ENCODE results near the gene CTBP1.
A peak's percentile ranks its signal among the peaks of the same experiment; 100 is the strongest.
"Not testable (repeated sequence)": the region's sequence is repeated elsewhere in the genome, so short reads cannot be mapped to it uniquely, and the experiment has no call there.

The CTBP1 gene

DNA sequence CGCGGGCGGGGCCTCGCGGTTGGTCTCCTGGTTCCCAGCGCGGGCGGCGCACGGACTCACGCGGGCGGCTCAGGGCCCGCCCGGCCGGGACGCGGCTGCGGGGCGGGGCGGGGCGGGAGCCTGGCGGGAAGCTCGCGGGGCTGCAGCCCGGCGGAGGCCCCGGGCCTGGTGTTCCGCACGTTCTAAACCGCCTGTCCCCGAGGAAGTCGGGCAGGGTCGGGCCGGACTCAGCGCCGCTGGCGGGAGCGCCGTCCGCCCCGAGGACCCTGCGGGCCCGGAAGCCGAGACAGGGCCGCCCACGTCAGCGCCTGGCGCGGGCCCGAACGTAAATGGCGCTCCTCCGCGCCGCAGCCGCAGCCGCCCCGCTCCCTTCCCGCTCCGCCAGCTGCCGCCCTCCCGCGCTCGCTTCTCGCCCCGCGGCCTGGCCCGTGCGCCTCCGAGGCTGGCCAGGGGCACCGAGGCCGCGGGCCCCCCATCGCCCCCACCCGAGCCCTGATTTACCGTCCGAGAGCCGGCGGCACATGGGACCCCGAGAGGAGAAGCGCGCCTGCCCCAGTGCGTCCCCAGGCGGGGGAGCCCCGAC, 309 bp upstream of the CTBP1 start:
- DNase-seq = peak; percentile 59

DNA sequence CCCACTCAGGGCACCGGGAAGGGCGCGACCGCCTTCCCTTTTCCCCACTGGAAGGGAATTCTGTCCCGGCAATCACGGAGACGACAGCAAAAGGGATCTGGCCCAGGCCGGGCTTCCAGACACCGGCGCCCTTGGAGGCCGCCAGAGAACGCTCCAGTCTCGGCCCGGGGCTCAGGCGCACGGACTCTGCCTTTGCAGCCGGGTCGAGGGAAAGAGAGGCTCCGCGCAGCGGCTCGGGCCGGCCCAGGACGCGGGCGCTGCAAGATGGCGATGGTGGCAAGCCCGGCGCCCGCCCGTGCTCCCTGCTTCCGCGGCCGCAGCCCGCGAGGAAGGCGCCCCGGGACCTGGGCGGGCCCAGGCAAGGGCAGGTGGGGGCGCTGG, 1.1 kb downstream of the CTBP1 start:
- no peak for DNase-seq

DNA sequence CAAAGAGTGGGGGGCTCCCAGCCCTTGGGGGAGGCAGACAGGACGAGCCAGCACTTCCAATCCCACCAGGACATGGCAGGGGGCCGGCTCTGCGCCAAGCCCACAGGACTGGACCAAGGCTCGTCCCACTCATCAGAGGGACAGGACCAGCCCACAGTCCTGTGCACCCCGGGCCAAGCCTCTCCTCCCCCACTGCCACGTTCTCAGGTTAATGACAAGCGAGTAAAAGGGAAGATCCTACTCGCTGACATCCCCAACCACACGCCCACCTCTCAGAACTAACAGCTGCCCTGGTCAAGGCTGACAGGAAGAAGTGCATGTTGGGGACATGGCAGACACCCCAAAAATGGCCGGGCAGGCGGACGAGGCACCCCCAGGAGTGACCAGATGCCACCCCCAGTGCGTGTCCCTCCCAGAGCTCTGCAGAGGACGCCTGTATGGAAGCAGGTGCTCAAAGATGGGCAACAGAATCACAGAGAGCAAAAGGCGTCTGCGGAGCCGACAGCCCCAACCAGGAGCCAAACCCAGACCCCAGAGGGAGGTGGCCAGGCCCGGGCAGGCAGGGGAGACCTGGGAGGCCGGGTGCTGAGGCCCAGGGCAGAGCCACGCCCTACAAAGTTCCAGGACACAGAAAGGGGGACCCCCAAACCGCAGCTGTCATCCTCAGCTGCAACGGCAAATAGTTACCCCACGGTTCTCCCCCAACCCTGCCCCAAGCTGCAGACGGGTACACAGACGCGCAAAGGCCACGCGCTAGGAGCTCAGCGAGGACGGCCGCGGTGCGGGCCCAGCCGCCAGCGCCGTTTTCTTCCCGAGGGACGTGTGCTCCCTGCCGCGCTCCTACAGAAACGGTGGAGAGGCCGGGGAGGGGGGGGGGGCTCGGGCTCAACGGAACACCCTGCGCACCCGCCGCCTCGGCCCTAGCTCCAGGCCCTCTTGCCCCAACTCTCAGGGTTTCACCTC, 1.7 kb downstream of the CTBP1 start:
- DNase-seq = no peak

GRCh38 chr4:1246111-1246881, 2.6 kb downstream of the CTBP1 start:
- DNase-seq = no peak

DNA sequence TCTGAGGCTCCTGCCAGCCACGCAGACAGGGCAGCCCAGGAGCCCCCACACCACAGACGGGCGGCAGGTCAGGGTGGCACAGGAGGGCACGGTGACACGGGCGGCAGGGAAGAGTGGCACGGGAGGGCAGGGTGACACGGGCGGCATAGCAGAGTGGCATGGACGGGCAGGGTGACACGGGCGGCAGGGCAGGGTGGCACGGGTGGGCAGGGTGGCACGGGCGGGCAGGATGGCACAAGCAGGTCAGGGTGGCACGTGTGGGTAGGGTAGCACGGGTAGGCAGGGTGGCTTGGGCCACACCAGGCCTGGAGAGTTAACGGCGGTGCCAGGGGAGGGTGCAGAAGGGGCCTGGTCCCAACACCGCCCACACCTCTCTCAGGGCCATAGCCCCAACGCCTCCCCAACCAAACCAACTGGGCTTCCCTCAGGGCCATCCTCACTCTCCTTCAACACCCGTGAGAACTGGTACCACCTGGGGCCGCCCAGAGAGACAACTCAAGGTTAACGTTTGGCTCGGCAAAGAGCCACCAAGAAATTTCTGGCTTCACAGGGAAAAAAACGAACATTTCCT, 3.4 kb downstream of the CTBP1 start:
- DNase-seq = no peak

DNA sequence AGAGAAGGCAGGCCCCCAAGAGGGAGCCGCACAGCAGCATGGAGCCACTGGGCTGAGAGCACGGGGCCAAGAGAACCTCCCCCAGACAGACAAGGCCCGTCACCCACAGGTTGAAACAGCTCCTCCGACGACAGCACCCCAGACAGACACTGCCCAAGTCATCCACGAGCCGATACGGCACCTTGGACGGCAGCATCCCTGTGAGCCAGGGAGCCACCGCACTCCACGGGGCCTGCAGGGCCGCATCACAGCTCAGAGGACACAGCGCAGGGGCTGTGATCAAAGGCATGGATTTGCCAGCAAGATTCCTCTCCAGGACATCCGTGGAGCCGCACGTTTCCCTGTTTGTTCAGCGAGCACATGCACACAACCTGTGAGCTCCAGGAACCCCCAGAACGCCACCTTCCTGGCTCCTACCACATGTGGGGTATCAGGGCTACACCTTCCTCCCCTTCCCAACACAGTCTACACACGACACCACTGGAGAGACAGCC, 3.9 kb downstream of the CTBP1 start:
- no peak for DNase-seq

GRCh38 chr4:1244081-1244977, 4.6 kb downstream of the CTBP1 start:
- DNase-seq = no peak

DNA sequence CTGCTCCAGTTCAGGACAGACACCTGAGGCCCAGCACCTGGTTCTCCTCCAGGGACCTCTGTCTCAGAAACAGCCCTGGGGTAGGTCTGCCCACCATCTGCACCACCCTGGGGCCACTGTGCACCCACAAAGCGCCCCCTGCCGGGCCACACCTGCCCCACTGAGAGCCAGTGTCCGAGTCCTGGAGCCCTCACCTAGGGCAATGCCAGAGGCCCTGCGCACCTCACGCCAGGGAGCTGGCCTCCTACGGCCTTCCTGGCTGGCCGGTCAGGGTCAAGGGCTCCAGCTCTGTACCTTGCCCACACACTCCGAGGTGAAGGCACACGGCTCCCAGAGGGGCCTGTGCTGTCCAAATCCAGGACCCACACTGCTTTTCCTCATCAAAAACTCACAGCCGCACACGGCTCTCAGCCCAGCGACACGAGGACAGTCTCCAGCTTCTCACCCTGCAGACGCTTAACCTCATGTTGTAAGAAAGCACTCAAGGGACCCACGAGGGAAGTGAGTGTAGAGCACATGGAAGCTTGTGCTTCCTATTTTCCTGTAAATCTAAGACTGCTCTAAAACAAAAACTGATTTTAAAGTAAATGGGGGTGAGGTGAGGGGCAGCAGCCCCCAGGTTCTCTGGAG, 5.4 kb downstream of the CTBP1 start:
- no peak for DNase-seq

DNA sequence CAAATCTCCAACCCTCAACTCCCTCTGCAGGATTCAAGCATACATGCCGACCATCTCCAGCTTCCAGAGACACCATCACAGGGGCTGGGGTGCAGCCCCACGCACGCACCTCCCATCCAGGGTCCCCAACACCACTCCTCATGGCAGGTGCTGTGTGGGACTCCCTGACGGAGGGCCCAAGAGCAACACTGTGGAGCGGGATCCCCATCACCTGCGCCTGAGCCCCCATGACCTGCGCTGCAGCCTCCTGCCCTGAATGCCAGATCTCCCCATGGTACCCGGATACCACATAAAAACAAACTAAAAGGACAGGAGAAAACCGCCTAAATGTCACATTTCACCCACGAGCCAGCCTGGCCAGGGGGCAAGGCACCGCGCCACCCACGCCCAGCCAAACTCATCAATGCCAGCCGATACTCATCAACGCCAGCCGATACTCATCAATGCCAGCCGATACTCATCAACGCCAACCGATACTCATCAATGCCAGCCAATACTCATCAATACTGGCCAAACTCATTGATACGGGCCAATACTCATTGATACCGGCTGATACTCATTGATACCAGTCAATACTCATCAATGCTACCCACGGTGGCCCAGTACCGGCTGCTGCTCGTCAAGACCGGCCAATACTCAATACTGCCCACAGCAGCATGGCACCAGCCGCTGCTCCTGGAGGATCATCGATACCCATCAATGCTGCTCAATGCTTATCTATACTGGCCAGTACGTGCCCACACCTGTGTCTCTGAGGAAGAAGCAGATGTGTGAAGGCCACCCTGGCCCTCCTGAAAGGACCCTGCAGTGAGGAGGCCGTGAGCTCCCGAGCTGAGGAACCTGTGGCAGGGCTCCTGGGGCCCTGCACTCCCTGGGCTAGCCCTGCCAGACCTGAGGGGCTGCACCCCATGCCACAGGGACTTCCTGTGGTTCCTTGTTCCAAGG, 6.2 kb downstream of the CTBP1 start:
- no peak for DNase-seq

DNA sequence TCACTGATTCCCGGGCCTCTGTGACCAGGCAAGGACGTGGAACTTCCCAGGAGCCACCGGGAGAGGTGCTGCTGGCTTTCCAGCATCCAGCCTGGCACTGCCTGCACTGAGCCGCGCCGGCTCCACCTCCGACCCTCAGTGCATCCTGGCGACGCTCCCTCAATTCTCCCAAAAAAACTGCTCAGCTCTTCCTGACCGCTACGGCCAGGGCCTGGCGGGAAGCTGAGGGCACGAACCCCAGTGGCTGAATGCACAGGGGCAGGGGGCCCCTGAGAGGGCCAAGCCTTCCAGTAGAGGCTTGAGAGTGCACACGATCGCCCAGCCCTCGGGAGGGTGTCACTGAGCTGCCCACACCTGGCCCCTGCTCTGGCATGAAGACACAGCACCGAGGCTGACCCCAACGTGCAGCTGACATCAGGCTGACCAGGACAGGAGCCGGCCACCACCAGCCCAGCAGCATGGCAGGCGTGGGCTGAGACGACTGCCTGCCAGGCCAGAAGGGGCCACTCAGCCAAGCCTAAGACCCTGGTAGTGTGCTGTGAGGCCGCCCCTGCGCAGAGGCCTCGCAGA, 6.9 kb downstream of the CTBP1 start:
- no peak for DNase-seq

DNA sequence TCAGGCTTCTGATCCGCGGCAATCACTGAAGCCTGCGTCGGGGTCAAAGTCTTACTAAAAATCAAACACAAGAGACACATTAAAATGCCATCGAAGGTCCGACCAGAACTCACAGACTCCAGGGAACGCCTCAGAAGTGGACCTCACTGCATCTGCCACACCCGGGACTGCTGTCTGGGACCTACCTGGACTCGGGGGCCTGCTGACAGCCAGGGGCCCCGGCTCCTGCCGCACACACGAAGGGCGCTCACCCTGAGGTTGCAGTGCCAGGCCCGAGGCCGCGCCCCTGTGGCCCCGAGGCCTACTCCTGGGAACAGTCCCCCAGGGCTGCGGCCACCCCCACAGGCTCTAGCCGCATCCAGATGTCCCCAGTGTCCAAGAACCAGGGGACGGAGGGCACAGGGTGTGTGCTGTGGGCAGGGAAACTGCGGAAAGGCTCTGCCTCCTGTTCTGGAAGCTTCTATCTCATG, 7.4 kb downstream of the CTBP1 start:
- DNase-seq = no peak

DNA sequence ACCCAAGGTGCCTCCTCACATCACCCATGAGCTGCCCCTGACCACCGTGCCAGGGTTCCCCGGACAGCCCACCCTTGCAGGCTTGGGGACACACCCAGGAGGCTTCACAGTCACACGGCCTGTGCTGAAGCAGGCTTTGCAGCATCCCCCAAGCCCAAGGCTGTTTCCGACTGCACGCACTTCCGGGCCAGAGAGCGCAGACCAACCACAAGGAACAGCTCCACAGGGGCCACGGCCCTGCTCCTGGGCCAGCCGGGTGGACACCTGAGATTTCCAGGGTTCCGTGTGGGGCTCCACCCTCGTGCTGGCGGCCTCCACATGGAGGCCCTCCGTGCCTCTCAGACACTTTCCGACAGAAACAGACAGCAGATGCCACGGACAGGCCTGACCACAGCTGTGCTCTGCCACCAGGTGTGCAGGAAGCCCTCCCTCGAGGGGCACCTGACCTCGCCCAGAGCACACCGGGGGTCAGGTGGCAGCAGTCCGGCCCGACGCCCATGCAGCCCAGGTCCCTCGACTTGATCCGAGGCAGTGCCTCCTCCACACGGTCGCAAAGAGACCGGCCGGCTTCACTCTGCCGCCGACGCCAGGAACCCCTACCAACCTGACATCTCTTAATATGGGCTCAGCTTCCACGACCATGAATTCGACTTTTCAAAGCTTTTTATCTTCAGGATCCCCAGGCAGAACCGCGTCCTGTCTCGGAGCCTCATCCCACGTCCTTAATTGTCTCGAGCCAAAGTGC, 8.0 kb downstream of the CTBP1 start:
- no peak for DNase-seq

DNA sequence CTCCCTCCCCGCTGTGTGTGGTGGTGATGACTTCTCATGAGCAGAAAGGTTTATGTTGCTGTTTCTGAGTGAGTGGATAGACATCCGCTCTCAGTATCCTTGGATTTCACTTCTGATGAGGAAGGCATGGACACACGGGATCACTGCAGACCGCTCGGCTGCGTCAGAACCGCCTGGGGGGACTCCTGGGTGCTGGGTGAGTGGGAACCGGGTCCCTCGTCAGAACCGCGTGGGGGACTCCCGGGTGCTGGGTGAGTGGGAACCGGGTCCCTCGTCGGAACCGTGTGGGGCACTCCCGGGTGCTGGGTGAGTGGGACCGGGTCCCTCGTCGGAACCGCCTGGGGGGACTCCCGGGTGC, 9.0 kb downstream of the CTBP1 start:
- no peak for DNase-seq

DNA sequence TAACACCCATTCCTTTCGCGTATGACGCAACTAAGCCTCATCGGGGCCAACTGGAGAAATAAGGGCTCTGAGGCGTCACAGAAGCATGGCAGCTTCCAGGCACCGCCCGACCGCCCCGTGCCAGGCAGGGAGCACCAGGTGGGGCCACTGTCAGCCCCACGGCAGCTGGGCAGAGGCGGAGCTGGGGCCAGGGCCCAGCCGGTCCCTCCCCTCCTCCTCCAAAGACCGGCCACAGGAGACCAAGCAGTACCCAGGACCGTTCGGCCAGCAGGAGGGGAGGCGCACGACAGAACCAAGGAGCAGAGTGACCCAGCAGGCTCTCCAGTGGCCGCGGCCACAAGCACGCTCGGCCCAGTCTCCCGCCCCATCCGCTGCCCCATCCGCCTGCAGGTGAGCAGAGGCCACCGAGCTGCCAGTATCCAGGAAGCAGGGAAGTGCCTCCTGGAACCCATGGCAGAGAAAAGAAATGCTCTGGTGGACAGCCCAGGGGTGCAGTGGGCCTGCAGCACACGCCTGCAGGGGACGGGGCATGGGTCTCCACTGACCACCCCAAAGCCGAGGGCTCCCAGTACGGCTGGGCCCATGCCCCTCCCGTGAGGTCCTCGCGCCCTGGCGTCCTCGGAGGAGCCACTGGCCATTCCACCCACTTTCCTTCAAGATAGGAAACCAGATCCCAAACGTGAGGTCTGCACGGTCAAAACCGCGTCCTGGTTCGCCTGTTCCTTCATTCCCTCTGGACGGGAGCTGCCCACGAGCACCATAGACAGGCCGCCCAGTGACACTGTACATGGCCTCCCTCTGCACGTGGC, 9.6 kb downstream of the CTBP1 start:
- no peak for DNase-seq

DNA sequence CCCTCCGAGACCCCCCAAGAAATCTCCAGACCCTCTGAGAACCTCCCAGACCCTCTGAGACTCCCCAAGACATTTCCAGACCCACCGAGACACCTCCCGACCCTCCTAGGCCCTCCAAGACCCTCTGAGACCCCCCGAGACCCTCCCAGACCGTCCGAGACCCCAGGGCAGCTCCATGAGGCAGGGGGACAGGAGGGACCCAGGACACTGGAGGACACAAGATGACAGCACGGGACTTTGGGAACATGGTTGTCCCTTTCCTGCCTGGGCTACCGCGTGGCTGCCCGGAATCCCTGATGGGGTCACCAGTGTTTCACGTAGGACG, 10.3 kb downstream of the CTBP1 start:
- no peak for DNase-seq

DNA sequence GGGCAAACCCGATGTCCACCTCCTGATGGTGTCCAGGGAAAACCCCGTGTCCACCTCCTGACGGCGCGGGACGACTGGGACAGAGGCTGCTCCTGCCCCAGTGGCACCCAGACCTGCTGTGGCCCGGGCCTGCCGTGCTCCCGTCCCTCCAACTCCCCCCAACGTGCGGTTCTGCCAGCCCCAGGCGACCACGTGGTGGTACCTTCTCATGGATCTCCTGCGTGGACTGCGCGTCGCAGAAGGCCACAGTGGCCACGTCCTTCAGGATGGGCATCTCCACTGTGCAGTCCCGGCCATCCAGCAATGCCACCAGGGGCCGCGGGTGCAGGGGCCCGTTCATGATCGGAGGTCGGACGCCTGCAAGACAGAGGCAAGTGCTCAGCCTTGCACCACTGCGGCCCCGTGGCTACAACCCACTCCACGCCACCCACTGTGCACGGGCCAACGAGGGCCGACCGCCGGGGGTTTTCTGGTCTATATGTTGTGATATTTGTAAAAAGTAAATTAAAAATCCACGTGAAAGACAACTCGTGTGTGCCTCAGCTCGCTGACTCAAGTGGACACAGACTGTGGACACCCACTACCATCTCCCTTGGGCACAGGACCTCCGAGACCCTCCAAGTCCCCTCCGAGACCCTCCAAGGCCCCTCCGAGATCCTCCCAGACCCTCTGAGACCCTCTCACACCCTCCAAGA, 10.8 kb downstream of the CTBP1 start:
- DNase-seq = no peak

DNA sequence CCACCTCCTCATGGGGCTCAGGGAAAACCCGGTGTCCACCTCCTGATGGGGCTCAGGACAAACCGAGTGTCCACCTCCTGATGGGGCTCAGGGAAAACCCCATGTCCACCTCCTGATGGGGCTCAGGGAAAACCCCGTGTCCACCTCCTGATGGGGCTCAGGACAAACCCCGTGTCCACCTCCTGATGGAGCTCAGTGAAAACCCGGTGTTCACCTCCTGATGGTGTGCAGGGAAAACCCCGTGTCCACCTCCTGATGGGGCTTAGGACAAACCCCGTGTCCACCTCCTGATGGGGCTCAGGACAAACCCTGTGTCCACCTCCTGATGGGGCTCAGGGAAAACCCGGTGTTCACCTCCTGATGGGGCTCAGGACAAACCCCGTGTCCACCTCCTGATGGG, 11.7 kb downstream of the CTBP1 start:
- DNase-seq = not testable (repeated sequence)

DNA sequence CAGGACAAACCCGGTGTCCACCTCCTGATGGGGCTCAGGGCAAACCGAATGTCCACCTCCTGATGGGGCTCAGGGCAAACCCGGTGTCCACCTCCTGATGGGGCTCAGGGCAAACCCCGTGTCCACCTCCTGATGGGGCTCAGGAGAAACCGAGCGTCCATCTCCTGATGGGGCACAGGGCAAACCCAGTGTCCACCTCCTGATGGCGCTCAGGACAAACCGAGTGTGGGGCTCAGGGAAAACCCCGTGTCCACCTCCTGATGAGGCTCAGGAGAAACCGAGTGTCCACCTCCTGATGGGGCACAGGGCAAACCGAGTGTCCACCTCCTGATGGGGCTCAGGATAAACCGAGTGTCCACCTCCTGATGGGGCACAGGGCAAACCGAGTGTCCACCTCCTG, 12.1 kb downstream of the CTBP1 start:
- not testable (repeated sequence) for DNase-seq
